NCI-H1092 treated with DMSO at 0.1 percent for 48 hours (cell line): Measurements from ENCODE around the gene TSSK1B.
"Not testable (repeated sequence)": the region's sequence is repeated elsewhere in the genome, so short reads cannot be mapped to it uniquely, and the experiment has no call there.

Experiments used
- DNase-seq: peaks from one replicate; lab custom pipeline; 2025; lab: John Stamatoyannopoulos, UW

Gene TSSK1B

GRCh38 chr5:113434889-113435288, at the start of gene TSSK1B:
TSS of gene TSSK1B (minus strand) at chr5:113434989. CDS start at chr5:113434839, 150 bp downstream.
- DNase-seq = no peak

- no peak for DNase-seq
Measured at GRCh38 chr5:113480243-113480642, 45.5 kb upstream of the TSSK1B start.

GRCh38 chr5:113478691-113479090, 43.9 kb upstream of the TSSK1B start:
- no peak for DNase-seq

- DNase-seq = no peak
Measured at GRCh38 chr5:113474100-113474728, 39.4 kb upstream of the TSSK1B start.

- DNase-seq = no peak
Measured at GRCh38 chr5:113463032-113463431, 28.2 kb upstream of the TSSK1B start.

- DNase-seq = not testable (repeated sequence)
Measured at GRCh38 chr5:113457106-113457505, 22.3 kb upstream of the TSSK1B start.

- no peak for DNase-seq
Measured at GRCh38 chr5:113452941-113453340, 18.2 kb upstream of the TSSK1B start.

- no peak for DNase-seq
Measured at GRCh38 chr5:113451797-113452196, 17.0 kb upstream of the TSSK1B start.

GRCh38 chr5:113450929-113451328, 16.1 kb upstream of the TSSK1B start:
- no peak for DNase-seq

GRCh38 chr5:113450462-113450861, 15.7 kb upstream of the TSSK1B start:
- DNase-seq = no peak

- no peak for DNase-seq
Measured at GRCh38 chr5:113448252-113448651, 13.5 kb upstream of the TSSK1B start.

GRCh38 chr5:113447498-113448050, 12.8 kb upstream of the TSSK1B start:
- no peak for DNase-seq

GRCh38 chr5:113446358-113446927, 11.7 kb upstream of the TSSK1B start:
- DNase-seq = no peak

GRCh38 chr5:113437111-113437510, 2.3 kb upstream of the TSSK1B start:
- no peak for DNase-seq

GRCh38 chr5:113435575-113435974, 786 bp upstream of the TSSK1B start:
- no peak for DNase-seq

GRCh38 chr5:113433862-113434612, 752 bp downstream of the TSSK1B start:
- DNase-seq = no peak

GRCh38 chr5:113433071-113433470, 1.7 kb downstream of the TSSK1B start:
- no peak for DNase-seq

GRCh38 chr5:113427871-113428574, 6.8 kb downstream of the TSSK1B start:
- DNase-seq = no peak

- DNase-seq = no peak
Measured at GRCh38 chr5:113425909-113426308, 8.9 kb downstream of the TSSK1B start.

GRCh38 chr5:113421693-113422092, 13.1 kb downstream of the TSSK1B start:
- DNase-seq = no peak

GRCh38 chr5:113405530-113405929, 29.3 kb downstream of the TSSK1B start:
- no peak for DNase-seq

GRCh38 chr5:113404269-113404668, 30.5 kb downstream of the TSSK1B start:
- DNase-seq = no peak
